Measurements from ENCODE around the gene EGR1. TPM values are rescaled to one million over a fixed set of nuclear protein-coding genes. Genes with fewer than 3 reads are reported as not detected.

Gene EGR1
- total RNA-seq, 5 donors from 2014 or later (not counting 1 experiment from before 2014, with no cell fraction given): 6.8 to 13.8 (median 8.0) TPM

DNA sequence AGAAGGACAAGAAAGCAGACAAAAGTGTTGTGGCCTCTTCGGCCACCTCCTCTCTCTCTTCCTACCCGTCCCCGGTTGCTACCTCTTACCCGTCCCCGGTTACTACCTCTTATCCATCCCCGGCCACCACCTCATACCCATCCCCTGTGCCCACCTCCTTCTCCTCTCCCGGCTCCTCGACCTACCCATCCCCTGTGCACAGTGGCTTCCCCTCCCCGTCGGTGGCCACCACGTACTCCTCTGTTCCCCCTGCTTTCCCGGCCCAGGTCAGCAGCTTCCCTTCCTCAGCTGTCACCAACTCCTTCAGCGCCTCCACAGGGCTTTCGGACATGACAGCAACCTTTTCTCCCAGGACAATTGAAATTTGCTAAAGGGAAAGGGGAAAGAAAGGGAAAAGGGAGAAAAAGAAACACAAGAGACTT, 2.4 kb downstream of the EGR1 start:
- H3K27me3 ChIP-seq (replicated peaks in 1 of 2; ENCODE audit: control insufficient read depth in 2 of 2, extremely low read depth in 1 of 2, insufficient read depth in 2 of 2, low read length in 1 of 2): peaks cover 0 to 6% of the 10 kb centered on the region in 2 experiments
- CTCF ChIA-PET: no interaction called here
- WGBS (ENCODE audit: insufficient coverage): 90% methylated on average over 6 of the region's 14 CpGs
- H3K27me3 Mint-ChIP-seq: no peaks in the 10 kb centered on the region
- no peak overlapping the region for H3K27ac ChIP-seq (ENCODE audit: low read length)
- POLR2A ChIA-PET: interaction anchor here in 1 of 2 donors (0.7 kb wide), 1 partner anchor 67 kb away, joined by 3 read pairs; no protein-coding TSS in a partner anchor
- DNase-seq: no peak
- H3K9me3 ChIP-seq: no peaks in the 10 kb centered on the region
- peak overlapping the region; percentile 72 to 83 (median 82) for H3K4me3 Mint-ChIP-seq
- ATAC-seq (replicated peaks in 1 of 4): no peak
- no peak overlapping the region for H3K4me3 ChIP-seq (ENCODE audit: control insufficient read depth in 1 of 2, extremely low read depth in 1 of 2, low read length in 1 of 2)
- H3K9me3 Mint-ChIP-seq: no peaks in the 10 kb centered on the region
- peak overlapping the region in 1 of 2 donors; percentile 41 for H3K27ac Mint-ChIP-seq
- peaks cover 26 to 28% (median 27%) of the 10 kb centered on the region in 3 donors for H3K4me1 Mint-ChIP-seq
- peaks cover 0 to 3% of the 10 kb centered on the region in 2 donors for H3K36me3 ChIP-seq (ENCODE audit: control insufficient read depth in 2 of 2, extremely low read depth in 1 of 2, insufficient read depth in 1 of 2, low read length in 1 of 2)
- H3K4me1 ChIP-seq (ENCODE audit: control insufficient read depth in 1 of 2, extremely low read depth in 1 of 2, insufficient read depth in 2 of 2, low read length in 2 of 2): peaks cover 13 to 44% of the 10 kb centered on the region in 2 experiments
- H3K36me3 Mint-ChIP-seq: peaks cover 9% of the 10 kb centered on the region

DNA sequence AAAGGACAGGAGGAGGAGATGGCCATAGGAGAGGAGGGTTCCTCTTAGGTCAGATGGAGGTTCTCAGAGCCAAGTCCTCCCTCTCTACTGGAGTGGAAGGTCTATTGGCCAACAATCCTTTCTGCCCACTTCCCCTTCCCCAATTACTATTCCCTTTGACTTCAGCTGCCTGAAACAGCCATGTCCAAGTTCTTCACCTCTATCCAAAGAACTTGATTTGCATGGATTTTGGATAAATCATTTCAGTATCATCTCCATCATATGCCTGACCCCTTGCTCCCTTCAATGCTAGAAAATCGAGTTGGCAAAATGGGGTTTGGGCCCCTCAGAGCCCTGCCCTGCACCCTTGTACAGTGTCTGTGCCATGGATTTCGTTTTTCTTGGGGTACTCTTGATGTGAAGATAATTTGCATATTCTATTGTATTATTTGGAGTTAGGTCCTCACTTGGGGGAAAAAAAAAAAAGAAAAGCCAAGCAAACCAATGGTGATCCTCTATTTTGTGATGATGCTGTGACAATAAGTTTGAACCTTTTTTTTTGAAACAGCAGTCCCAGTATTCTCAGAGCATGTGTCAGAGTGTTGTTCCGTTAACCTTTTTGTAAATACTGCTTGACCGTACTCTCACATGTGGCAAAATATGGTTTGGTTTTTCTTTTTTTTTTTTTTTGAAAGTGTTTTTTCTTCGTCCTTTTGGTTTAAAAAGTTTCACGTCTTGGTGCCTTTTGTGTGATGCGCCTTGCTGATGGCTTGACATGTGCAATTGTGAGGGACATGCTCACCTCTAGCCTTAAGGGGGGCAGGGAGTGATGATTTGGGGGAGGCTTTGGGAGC, 3.1 kb downstream of the EGR1 start:
- ChIA-PET POLR2A (no interaction called here), CTCF (no interaction called here)
- H3K36me3 Mint-ChIP-seq: peaks cover 9% of the 10 kb centered on the region
- DNase-seq (no peak), ATAC-seq (replicated peaks in 1 of 4) (no peak)
- Histone ChIP-seq H3K9me3 (no peaks in the 10 kb centered on the region), H3K36me3 (ENCODE audit: control insufficient read depth in 2 of 2, extremely low read depth in 1 of 2, insufficient read depth in 1 of 2, low read length in 1 of 2) (peaks cover 0 to 3% of the 10 kb centered on the region in 2 donors), H3K4me3 (ENCODE audit: control insufficient read depth in 1 of 2, extremely low read depth in 1 of 2, low read length in 1 of 2) (no peak overlapping the region), H3K4me1 (ENCODE audit: control insufficient read depth in 1 of 2, extremely low read depth in 1 of 2, insufficient read depth in 2 of 2, low read length in 2 of 2) (peaks cover 13 to 38% of the 10 kb centered on the region in 2 experiments), H3K27ac (ENCODE audit: low read length) (no peak overlapping the region), H3K27me3 (replicated peaks in 1 of 2; ENCODE audit: control insufficient read depth in 2 of 2, extremely low read depth in 1 of 2, insufficient read depth in 2 of 2, low read length in 1 of 2) (peaks cover 0 to 6% of the 10 kb centered on the region in 2 experiments)
- peak overlapping the region in 1 of 3 donors; percentile 83 for H3K4me3 Mint-ChIP-seq
- H3K9me3 Mint-ChIP-seq: no peaks in the 10 kb centered on the region
- H3K27me3 Mint-ChIP-seq: no peaks in the 10 kb centered on the region
- peaks cover 26 to 28% (median 26%) of the 10 kb centered on the region in 3 donors for H3K4me1 Mint-ChIP-seq
- H3K27ac Mint-ChIP-seq: peak overlapping the region; percentile 41 to 59
- 77% methylated on average over 3 of the region's 7 CpGs for WGBS (ENCODE audit: insufficient coverage)

DNA sequence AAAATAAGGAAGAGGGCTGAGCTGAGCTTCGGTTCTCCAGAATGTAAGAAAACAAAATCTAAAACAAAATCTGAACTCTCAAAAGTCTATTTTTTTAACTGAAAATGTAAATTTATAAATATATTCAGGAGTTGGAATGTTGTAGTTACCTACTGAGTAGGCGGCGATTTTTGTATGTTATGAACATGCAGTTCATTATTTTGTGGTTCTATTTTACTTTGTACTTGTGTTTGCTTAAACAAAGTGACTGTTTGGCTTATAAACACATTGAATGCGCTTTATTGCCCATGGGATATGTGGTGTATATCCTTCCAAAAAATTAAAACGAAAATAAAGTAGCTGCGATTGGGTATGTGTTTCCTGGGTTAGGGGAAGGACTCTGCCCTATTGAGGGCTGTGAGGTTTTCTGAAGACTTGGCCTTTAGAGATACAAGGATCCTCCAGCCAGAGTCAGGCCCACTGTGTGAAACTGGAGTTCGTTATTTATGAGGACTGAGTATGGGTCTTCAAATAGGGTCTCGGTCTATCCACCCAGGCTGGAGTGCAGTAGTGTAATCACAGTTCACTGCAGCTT, 3.8 kb downstream of the EGR1 start:
- POLR2A ChIA-PET: no interaction called here
- peaks cover 24 to 28% (median 25%) of the 10 kb centered on the region in 3 donors for H3K4me1 Mint-ChIP-seq
- no peaks in the 10 kb centered on the region for H3K9me3 ChIP-seq
- CTCF ChIA-PET: no interaction called here
- peaks cover 0 to 6% of the 10 kb centered on the region in 2 experiments for H3K27me3 ChIP-seq (replicated peaks in 1 of 2; ENCODE audit: control insufficient read depth in 2 of 2, extremely low read depth in 1 of 2, insufficient read depth in 2 of 2, low read length in 1 of 2)
- H3K36me3 ChIP-seq (ENCODE audit: control insufficient read depth in 2 of 2, extremely low read depth in 1 of 2, insufficient read depth in 1 of 2, low read length in 1 of 2): peaks cover 0 to 3% of the 10 kb centered on the region in 2 donors
- peaks cover 9% of the 10 kb centered on the region for H3K36me3 Mint-ChIP-seq
- ATAC-seq (replicated peaks in 1 of 4) (no peak), DNase-seq (no peak)
- H3K9me3 Mint-ChIP-seq: no peaks in the 10 kb centered on the region
- WGBS (ENCODE audit: insufficient coverage): 81% methylated on average over 4 of the region's 8 CpGs
- H3K27me3 Mint-ChIP-seq: no peaks in the 10 kb centered on the region
- no peak overlapping the region for H3K27ac Mint-ChIP-seq
- peaks cover 13 to 33% of the 10 kb centered on the region in 2 experiments for H3K4me1 ChIP-seq (ENCODE audit: control insufficient read depth in 1 of 2, extremely low read depth in 1 of 2, insufficient read depth in 2 of 2, low read length in 2 of 2)
- H3K27ac ChIP-seq (ENCODE audit: low read length): no peak overlapping the region
- no peak overlapping the region for H3K4me3 Mint-ChIP-seq
- H3K4me3 ChIP-seq (ENCODE audit: control insufficient read depth in 1 of 2, extremely low read depth in 1 of 2, low read length in 1 of 2): no peak overlapping the region

DNA sequence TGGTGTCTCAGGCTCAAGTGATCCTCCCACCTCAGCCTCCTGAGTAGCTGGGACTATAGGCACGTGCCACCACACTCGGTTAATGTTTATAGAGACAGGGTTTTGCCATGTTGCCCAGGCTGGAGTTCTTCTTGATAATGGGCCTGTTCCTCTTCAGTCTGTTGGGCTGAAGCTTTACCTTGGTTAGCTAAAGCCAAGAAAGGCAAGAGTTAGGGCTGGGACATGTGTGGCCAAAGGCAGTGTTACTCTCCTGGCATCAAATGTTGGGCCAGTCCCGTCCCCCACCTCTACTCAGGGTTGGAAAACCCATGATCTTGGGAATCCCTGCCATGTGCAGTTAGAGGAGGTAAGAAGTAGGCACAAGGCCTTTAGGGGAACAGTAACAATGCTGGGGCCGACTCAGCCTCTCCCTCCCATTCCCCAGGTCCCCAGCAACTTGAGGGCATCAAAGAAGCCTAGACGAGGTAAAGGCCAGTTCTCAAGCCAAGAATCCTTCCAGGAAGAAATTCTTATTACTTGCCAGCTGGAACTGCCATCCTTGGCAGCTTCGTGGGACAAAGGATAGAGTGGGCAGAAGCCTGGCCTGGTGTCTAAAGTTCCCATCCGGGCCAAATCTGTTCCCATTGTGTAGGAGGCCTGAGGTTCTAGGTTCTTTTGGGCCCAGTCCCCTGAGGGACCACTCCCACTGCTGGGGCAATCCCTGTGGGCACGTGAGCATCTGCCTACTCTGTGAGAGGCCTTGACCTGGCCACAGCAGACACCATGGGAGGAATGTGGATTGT, 4.5 kb downstream of the EGR1 start:
- 76% methylated on average over 3 of the region's 8 CpGs for WGBS (ENCODE audit: insufficient coverage)
- no peak overlapping the region for H3K27ac Mint-ChIP-seq
- CTCF ChIA-PET: interaction anchor here in 1 of 2 donors (1.2 kb wide), 1 partner anchor 33 kb away, joined by 3 read pairs; no protein-coding TSS in a partner anchor

DNA sequence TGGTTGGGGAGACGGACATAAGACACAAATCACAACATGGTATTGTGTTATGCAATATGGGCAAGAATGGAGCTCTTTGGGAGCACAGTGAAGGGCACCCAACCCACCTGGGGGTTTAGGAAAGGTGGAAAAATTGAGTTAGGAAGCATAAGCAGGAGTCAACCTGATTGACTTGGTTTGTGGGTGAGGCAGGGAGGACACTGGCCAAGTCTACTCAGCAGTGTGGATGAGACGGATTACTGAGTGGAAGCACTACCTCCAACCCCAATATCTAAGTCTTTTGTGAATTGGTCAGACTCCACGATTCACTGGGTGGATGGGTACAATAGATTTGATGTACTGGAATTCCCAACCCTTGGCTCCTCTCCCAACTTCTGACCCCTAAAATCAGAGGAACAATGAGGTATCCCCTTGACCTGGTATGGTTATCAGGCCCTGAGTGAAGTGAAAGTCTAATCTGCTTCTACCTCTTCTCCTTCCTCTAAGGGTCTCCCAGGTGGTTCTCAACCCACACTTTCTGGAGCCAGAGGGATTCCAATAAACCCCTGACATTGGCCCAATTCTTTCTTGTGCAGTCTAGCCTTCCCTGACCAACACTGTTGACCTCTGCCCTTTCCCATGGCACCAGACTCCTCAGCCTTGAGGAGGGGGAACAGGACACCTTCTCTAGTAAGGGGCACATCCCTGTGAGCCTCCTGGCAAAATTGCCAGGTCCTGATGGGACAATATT, 5.2 kb downstream of the EGR1 start:
- Histone ChIP-seq H3K36me3 (ENCODE audit: control insufficient read depth in 2 of 2, extremely low read depth in 1 of 2, insufficient read depth in 1 of 2, low read length in 1 of 2) (peaks cover 0 to 3% of the 10 kb centered on the region in 2 donors), H3K4me3 (ENCODE audit: control insufficient read depth in 1 of 2, extremely low read depth in 1 of 2, low read length in 1 of 2) (no peak overlapping the region), H3K4me1 (ENCODE audit: control insufficient read depth in 1 of 2, extremely low read depth in 1 of 2, insufficient read depth in 2 of 2, low read length in 2 of 2) (peaks cover 13 to 27% of the 10 kb centered on the region in 2 experiments), H3K9me3 (no peaks in the 10 kb centered on the region), H3K27me3 (replicated peaks in 1 of 2; ENCODE audit: control insufficient read depth in 2 of 2, extremely low read depth in 1 of 2, insufficient read depth in 2 of 2, low read length in 1 of 2) (peaks cover 0 to 9% of the 10 kb centered on the region in 2 experiments), H3K27ac (ENCODE audit: low read length) (no peak overlapping the region)
- CTCF ChIA-PET: interaction anchor here in 1 of 2 donors (1.2 kb wide), 1 partner anchor 32 kb away, joined by 3 read pairs; no protein-coding TSS in a partner anchor
- no peak for ATAC-seq (replicated peaks in 1 of 4)
- no peak overlapping the region for H3K27ac Mint-ChIP-seq
- no peak for DNase-seq
- POLR2A ChIA-PET: no interaction called here
- H3K27me3 Mint-ChIP-seq: peaks cover 5 to 6% of the 10 kb centered on the region in 2 donors
- H3K4me3 Mint-ChIP-seq: no peak overlapping the region
- H3K4me1 Mint-ChIP-seq: peaks cover 24 to 28% (median 24%) of the 10 kb centered on the region in 3 donors
- no peaks in the 10 kb centered on the region for H3K9me3 Mint-ChIP-seq
- H3K36me3 Mint-ChIP-seq: peaks cover 9% of the 10 kb centered on the region
- no CpG with 5 or more reads among the region's 3 CpGs for WGBS (ENCODE audit: insufficient coverage)

More for the DNA sequence above, 4.5 kb downstream of the EGR1 start:
- peaks cover 13 to 27% of the 10 kb centered on the region in 2 experiments for H3K4me1 ChIP-seq (ENCODE audit: control insufficient read depth in 1 of 2, extremely low read depth in 1 of 2, insufficient read depth in 2 of 2, low read length in 2 of 2)
- peaks cover 0 to 4% of the 10 kb centered on the region in 2 experiments for H3K27me3 ChIP-seq (replicated peaks in 1 of 2; ENCODE audit: control insufficient read depth in 2 of 2, extremely low read depth in 1 of 2, insufficient read depth in 2 of 2, low read length in 1 of 2)
- Mint-ChIP-seq H3K4me3 (no peak overlapping the region), H3K27me3 (no peaks in the 10 kb centered on the region), H3K36me3 (peaks cover 9% of the 10 kb centered on the region), H3K9me3 (no peaks in the 10 kb centered on the region), H3K4me1 (peaks cover 24 to 28% (median 25%) of the 10 kb centered on the region in 3 donors)
- no peaks in the 10 kb centered on the region for H3K9me3 ChIP-seq
- POLR2A ChIA-PET: no interaction called here
- no peak overlapping the region for H3K4me3 ChIP-seq (ENCODE audit: control insufficient read depth in 1 of 2, extremely low read depth in 1 of 2, low read length in 1 of 2)
- ATAC-seq (replicated peaks in 1 of 4) (no peak), DNase-seq (no peak)
- H3K36me3 ChIP-seq (ENCODE audit: control insufficient read depth in 2 of 2, extremely low read depth in 1 of 2, insufficient read depth in 1 of 2, low read length in 1 of 2): peaks cover 0 to 3% of the 10 kb centered on the region in 2 donors
- no peak overlapping the region for H3K27ac ChIP-seq (ENCODE audit: low read length)
